HG03442 (cell line): ENCODE results near the gene OXGR1.
"Not testable (repeated sequence)": the region's sequence is repeated elsewhere in the genome, so short reads cannot be mapped to it uniquely, and the experiment has no call there.

Experiments
- ATAC-seq: cut with Tn5 transposase; IDR thresholded peaks from one replicate; pipeline ENCODE4 v1.9.1; 2021; ENCODE audit warnings: mild to moderate bottlenecking, moderate library complexity; ENCODE audit not compliant: unreplicated experiment

OXGR1 gene

GRCh38 chr13:97005625-97006262, 11.5 kb upstream of the OXGR1 start:
- ATAC-seq, result no peak

GRCh38 chr13:97004886-97005285, 10.6 kb upstream of the OXGR1 start:
- no peak for ATAC-seq

GRCh38 chr13:97004096-97004876, 10.0 kb upstream of the OXGR1 start:
- ATAC-seq, result no peak

GRCh38 chr13:97003071-97003470, 8.8 kb upstream of the OXGR1 start:
- ATAC-seq, result no peak

- ATAC-seq, result no peak
Measured at GRCh38 chr13:97002581-97002980, 8.3 kb upstream of the OXGR1 start.

- ATAC-seq, result no peak
Measured at GRCh38 chr13:97001636-97002035, 7.4 kb upstream of the OXGR1 start.

- ATAC-seq, result no peak
Measured at GRCh38 chr13:97000295-97000925, 6.1 kb upstream of the OXGR1 start.

- no peak for ATAC-seq
Measured at GRCh38 chr13:96999091-96999490, 4.8 kb upstream of the OXGR1 start.

- ATAC-seq, result no peak
Measured at GRCh38 chr13:96998051-96998450, 3.8 kb upstream of the OXGR1 start.

GRCh38 chr13:96996886-96997285, 2.6 kb upstream of the OXGR1 start:
- no peak for ATAC-seq

- ATAC-seq, result no peak
Measured at GRCh38 chr13:96996107-96996506, 1.8 kb upstream of the OXGR1 start.

GRCh38 chr13:96994858-96995243, 575 bp upstream of the OXGR1 start:
- ATAC-seq, result no peak

- no peak for ATAC-seq
Measured at GRCh38 chr13:96993634-96994016, 651 bp downstream of the OXGR1 start.

- ATAC-seq, result no peak
Measured at GRCh38 chr13:96992633-96993032, 1.6 kb downstream of the OXGR1 start.

GRCh38 chr13:96991072-96991471, 3.2 kb downstream of the OXGR1 start:
- ATAC-seq, result no peak

GRCh38 chr13:96988441-96988840, 5.8 kb downstream of the OXGR1 start:
- ATAC-seq, result no peak

- peak; percentile 100 for ATAC-seq
Measured at GRCh38 chr13:96984051-96984508, 10.2 kb downstream of the OXGR1 start.

- ATAC-seq, result no peak
Measured at GRCh38 chr13:96982672-96983071, 11.6 kb downstream of the OXGR1 start.

- not testable (repeated sequence) for ATAC-seq
Measured at GRCh38 chr13:96979861-96980260, 14.4 kb downstream of the OXGR1 start.

GRCh38 chr13:96968027-96968426, 26.2 kb downstream of the OXGR1 start:
- no peak for ATAC-seq

GRCh38 chr13:96967248-96967745, 27.0 kb downstream of the OXGR1 start:
- no peak for ATAC-seq
